WTC11 (cell line): Measurements from ENCODE around the gene OR5J2. TPM values are rescaled to one million over a fixed set of nuclear protein-coding genes. Genes with fewer than 3 reads are reported as not detected.

Experiments
- total RNA-seq: library from RNA; stranded (reverse); gene quantifications from 3 replicates; pipeline ENCODE4 v1.2.3, GENCODE V29; 2021

OR5J2 gene
- total RNA-seq, 1 experiment from 2014 or later, result not detected

Other genes with a start within 250 kb of the OR5J2 start
- gene OR5I1, start 240.2 kb upstream of the OR5J2 start, total RNA-seq, result not detected in 3 replicates
- 0.16 TPM in 1 of 3 replicates, not detected in the others for gene OR10AG1, start 206.7 kb upstream of the OR5J2 start, total RNA-seq
- not detected in 3 replicates for gene OR5F1, start 182.0 kb upstream of the OR5J2 start, total RNA-seq
- gene OR5AS1, start 149.0 kb upstream of the OR5J2 start, total RNA-seq, result 0.02 TPM in 1 of 3 replicates, not detected in the others
- not detected in 3 replicates for gene OR8I2, start 83.3 kb upstream of the OR5J2 start, total RNA-seq
- gene OR8H2, start 72.9 kb upstream of the OR5J2 start, total RNA-seq, result not detected in 3 replicates
- gene OR8H3, start 54.2 kb upstream of the OR5J2 start, total RNA-seq, result not detected in 3 replicates
- not detected in 3 replicates for gene OR8J3, start 36.4 kb upstream of the OR5J2 start, total RNA-seq
- gene OR8K5, start 16.3 kb upstream of the OR5J2 start, total RNA-seq, result not detected in 3 replicates
- not detected in 3 replicates for gene OR5T2, start 57.6 kb downstream of the OR5J2 start, total RNA-seq
- not detected in 3 replicates for gene OR5T3, start 75.6 kb downstream of the OR5J2 start, total RNA-seq
- gene OR5T1, start 97.5 kb downstream of the OR5J2 start, total RNA-seq, result not detected in 3 replicates
- gene OR8H1, start 115.6 kb downstream of the OR5J2 start, total RNA-seq, result not detected in 3 replicates
- gene OR8K3, start 138.5 kb downstream of the OR5J2 start, total RNA-seq, result not detected in 3 replicates
- gene OR8K1, start 169.4 kb downstream of the OR5J2 start, total RNA-seq, result not detected in 3 replicates
- not detected in 3 replicates for gene OR8J1, start 177.7 kb downstream of the OR5J2 start, total RNA-seq
- not detected in 3 replicates for gene OR8U1, start 199.0 kb downstream of the OR5J2 start, total RNA-seq
- gene OR5AL1, start 236.1 kb downstream of the OR5J2 start, total RNA-seq, result not detected in 3 replicates